ENCODE measurements around the gene GTF2E1.

- TF ChIP-seq FOXM1 (IDR thresholded peaks at IDR 0.05; ENCODE audit: borderline replicate concordance) (no peak), SUZ12 (IDR thresholded peaks at IDR 0.05) (no peak), BHLHE40 (IDR thresholded peaks at IDR 0.05; ENCODE audit: borderline replicate concordance) (no peak), PKNOX1 (IDR thresholded peaks at IDR 0.05) (no peak), FOXK2 (IDR thresholded peaks at IDR 0.05) (no peak), TARDBP (IDR thresholded peaks at IDR 0.05) (no peak), SP1 (IDR thresholded peaks at IDR 0.05) (no peak), NFRKB (IDR thresholded peaks at IDR 0.05) (no peak), ZNF384 (IDR thresholded peaks at IDR 0.05) (no peak), FOXA1 (IDR thresholded peaks at IDR 0.05) (no peak), ARNT (IDR thresholded peaks at IDR 0.05) (no peak), ELF4 (IDR thresholded peaks at IDR 0.05) (no peak), HDGF (IDR thresholded peaks at IDR 0.05; ENCODE audit: borderline replicate concordance) (no peak), LEF1 (IDR thresholded peaks at IDR 0.05; ENCODE audit: borderline replicate concordance) (no peak)
Measured at GRCh38 chr3:120764206-120764605, 21.7 kb downstream of the GTF2E1 start.
